ENCODE data around the gene SMARCC2.

The SMARCC2 gene

DNA sequence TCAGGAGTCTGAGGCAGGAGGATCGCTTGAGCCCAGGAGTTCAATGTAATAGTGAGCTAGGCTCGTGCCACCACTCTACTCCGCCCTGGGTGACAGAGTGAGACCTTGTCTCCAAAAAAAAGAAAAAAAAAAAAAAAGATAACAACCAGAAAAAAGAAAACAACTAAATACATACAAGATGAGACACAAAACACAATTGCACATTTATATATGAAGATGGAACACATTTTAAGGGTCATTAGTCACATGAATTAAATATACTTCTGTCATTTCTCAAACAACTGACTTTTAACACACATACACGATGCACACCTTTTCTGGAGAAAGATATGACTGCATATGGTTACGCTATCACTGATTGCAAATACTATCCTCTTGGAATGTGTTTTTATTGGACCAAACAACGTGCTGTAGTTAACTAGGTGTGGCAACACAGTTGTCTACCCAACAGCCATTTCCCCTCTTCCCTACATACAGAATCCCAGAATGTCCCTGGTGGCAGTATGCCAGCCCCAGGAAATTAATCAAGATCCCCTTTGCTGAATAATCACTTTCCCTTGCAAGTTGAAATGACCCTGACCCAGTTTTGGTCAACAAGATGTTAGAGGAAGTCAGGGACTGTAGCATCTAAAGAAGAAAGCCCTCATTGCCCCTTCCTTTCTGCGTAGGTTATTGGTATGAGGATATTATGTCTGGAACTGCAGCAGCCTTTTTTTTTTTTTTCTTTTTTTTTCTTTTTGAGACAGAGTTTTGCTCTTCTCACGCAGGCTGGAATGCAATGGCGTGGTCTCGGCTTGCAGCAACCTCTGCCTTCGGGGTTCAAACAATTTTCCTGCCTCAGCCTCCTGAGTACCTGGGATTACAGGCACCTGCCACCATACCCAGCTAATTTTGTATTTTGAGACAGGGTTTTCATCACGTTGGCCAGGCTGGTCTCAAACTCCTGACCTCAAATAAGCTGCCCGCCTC is 42.5 kb downstream of the SMARCC2 start:
- DNase-seq, result no peak

DNA sequence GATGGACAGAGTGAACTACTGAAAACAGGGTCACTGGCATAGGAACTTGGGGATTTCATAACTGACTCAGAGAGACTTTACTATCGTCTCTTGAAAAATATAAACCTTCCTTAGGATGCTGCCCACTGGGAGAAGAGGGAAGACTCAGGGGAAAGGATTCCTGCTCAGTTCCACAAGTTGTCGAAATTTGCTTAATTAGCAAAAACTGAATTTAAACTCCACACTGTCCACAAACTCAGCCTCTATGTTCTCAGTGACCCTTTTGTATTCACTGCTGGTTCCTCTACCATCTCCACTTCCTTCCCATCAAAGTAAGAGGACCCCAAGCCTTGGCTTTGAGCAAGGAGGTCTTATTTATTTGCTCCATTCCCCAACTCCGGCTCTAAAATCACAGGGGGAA is 44.1 kb downstream of the SMARCC2 start:
- DNase-seq, result no peak

- DNase-seq, result no peak
These were observed 45.4 kb downstream of the SMARCC2 start for GRCh38 chr12:56143870-56144269.

DNA sequence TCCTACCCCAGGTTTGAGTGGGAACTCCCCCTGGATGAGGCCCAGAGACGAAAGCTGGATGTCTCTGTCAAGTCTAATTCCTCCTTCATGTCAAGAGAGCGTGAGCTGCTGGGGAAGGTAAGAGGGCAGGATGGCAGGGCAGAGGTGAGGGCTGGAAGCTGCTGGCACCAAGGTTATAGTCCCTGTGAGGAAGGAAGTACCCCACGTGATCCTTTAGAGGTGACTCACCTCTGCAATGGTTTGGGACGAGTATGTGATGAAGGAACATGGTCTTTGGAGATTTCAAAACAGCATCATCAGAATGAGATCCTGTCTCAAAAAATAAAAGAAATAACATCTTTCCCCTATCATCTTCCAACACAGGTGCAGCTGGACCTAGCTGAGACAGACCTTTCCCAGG is 46.1 kb downstream of the SMARCC2 start:
- DNase-seq, result no peak

DNA sequence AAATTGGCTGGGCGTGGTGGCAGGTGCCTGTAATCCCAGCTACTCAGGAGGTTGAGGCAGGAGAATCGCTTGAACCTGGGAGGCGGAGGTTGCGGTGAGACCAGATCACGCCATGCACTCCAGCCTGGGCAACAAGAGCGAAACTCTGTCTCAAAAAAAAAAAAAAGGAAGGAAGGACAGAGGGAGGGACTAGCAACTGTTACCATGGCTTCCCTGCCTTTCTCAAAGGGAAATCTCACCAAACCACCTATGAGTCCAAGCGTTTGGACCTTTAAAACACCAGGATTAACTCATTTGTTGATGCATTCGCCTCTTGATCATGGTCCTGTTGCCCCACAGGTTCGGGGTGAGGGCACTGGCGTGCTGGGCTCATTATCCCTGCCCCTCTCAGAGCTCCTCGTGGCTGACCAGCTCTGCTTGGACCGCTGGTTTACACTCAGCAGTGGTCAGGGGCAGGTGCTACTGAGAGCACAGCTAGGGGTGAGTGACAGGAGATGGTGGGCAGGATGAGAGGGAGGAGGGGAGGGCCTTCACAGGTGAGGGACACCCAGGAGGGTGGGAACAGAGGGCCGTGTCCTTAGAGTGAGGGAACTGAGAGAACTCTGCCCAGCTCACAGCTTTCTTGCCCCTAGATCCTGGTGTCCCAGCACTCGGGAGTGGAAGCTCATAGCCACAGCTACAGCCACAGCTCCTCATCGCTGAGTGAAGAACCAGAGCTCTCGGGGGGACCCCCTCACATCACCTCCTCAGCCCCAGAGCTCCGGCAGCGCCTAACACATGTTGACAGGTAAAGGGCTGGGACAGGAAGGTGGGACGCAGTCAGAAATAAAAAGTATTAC is 47.1 kb downstream of the SMARCC2 start:
- DNase-seq, result no peak

DNA sequence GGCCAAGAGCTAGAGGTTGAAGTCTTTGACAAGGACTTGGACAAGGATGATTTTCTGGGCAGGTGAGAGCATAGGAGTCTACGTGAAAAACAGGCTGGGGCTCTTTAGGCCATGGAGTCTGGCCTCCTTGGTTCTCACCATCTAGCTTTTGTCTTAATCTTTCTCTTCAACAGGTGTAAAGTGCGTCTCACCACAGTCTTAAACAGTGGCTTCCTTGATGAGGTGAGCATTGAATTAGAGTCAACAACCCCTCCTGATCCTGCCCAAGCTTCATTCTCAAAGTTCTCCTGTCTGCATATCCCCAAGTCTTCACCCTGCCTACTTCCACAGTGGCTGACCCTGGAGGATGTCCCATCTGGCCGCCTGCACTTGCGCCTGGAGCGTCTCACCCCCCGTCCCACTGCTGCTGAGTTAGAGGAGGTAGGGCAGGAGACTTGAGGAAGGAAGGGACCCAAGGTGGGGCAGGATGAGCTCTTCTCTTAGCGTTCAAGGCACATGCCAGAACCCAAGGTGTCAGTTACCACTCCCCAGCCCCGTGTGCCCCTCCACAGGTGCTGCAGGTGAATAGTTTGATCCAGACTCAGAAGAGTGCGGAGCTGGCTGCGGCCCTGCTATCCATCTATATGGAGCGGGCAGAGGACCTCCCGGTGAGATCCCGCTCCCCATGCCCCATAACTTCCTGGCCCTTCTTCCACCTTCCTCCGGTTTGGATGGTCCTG is 51.3 kb downstream of the SMARCC2 start:
- no peak for DNase-seq

GRCh38 chr12:56134897-56135296 is 54.4 kb downstream of the SMARCC2 start:
- no peak for DNase-seq

- DNase-seq, result no peak
These were observed 58.4 kb downstream of the SMARCC2 start for GRCh38 chr12:56130876-56131275.

GRCh38 chr12:56129942-56130495 is 59.3 kb downstream of the SMARCC2 start:
- DNase-seq, result no peak

DNA sequence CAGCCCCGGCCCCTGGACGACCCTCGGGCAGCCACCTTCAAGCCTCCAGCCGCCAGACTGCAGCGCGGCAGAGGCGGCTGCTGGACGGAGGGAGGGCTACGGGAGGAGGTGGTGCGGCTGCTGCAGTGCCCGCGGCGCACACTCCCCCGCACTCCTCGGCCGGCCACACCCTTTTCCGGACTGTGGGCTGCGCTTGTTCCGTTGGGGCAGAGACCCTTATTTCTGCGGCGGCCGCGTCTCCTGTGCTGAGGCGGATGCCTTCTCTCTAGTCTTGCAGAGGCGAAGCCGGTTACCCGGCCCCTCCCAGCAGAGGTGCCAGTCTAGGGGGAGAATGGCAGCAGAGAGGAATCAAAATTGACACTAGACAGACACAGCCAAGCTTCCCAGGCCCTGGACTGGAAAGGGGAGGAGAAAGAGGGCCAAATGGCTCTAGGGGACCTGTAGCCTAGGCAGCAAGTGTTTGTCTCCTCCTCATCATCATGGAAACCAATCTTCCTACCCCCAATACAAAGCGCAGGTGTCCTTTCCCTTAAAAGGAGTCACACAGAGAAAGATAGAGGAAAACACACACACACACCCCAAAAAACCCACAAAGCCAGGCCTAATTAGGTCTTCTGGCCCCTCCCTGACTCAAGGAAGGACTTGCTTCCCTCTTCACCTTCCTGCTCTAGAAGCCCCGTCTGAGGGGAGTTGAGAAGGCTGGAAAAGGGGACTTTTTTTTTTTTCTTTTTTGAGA is 59.9 kb downstream of the SMARCC2 start:
- DNase-seq, result peak; percentile 73

DNA sequence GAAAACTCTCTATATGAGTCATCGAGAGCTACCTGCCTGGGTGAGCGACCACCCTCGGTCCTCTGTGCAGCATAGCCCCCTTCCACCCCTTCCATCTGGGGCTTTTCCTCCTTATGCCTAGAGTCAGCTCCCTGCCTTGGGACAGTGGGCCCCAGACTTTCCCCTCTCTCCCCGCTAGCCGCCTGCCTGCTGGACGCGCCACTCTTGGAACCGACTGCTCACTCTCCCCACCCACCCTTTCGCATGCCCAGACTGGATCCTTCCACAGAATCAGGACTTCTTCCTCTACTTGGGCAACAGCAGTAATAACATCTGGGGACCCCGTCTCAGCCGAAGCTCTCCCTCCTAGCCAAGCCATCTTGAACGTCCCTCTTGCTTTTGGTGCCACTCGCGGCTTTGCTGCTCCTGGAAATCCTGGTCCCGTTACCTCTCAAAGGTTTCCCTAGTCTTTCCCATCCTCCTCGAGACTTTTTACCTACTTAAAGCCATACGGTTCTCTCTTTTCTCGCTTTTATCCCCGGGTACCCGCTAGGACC is 60.5 kb downstream of the SMARCC2 start:
- DNase-seq, result no peak

GRCh38 chr12:56127888-56128669 is 61.2 kb downstream of the SMARCC2 start, which contains the start of gene ESYT1:
Gene ESYT1 (plus strand): TSS chr12:56128267. CDS start chr12:56128320, 53 bp downstream.
- peak; percentile 100 for DNase-seq

GRCh38 chr12:56127485-56127887 is 61.8 kb downstream of the SMARCC2 start:
- no peak for DNase-seq

- DNase-seq, result no peak
These were observed 62.5 kb downstream of the SMARCC2 start for GRCh38 chr12:56126732-56127239.

GRCh38 chr12:56124133-56124532 is 65.2 kb downstream of the SMARCC2 start:
- no peak for DNase-seq

DNA sequence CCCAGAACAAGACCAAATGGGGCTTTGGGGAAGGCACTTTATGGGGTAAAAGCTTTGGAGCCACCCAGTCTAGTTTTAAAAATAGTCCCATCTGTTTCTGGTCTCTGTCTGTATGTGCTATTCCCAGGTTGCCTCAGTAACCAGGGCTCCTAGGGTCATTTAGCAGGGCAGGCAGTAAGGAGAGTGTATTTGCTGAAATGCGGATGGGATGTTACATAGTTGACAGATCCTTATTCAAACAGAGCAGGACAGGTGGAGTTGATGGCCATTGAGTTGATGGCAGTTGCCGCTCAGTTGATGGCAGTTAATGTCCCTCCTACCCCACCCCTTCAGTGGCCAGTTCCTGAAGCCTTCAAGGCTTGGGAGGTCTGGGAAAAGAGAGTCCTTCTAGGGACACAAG is 66.6 kb downstream of the SMARCC2 start:
- DNase-seq, result no peak

GRCh38 chr12:56121204-56121870 is 67.9 kb downstream of the SMARCC2 start:
- DNase-seq, result no peak

DNA sequence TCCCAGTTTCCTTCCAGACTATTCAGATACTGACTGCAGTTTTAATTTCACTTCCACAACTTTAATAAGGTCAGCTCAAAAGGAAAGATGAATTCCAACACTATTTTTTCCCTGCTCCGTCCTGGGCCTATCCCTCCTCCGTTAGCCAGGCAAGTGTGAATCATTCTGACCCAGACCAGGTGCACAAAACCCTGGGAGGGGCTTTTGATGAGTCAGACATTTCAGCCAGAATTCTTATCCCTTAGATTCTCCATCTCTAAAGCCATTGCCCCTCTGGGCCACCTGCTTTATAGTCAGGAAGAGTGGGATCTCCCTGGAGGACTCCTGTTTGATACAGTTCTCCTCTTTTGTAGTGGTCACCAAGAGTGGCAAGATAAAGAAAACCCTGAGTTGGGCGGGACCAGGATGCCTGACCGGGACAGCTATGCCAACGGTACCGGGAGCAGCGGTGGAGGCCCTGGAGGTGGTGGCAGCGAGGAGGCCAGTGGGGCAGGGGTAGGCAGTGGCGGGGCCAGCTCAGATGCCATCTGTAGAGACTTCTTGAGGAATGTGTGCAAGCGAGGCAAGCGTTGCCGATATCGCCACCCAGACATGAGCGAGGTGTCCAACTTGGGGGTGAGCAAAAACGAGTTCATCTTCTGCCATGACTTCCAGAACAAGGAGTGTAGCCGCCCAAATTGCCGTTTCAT is 69.0 kb downstream of the SMARCC2 start:
- no peak for DNase-seq

DNA sequence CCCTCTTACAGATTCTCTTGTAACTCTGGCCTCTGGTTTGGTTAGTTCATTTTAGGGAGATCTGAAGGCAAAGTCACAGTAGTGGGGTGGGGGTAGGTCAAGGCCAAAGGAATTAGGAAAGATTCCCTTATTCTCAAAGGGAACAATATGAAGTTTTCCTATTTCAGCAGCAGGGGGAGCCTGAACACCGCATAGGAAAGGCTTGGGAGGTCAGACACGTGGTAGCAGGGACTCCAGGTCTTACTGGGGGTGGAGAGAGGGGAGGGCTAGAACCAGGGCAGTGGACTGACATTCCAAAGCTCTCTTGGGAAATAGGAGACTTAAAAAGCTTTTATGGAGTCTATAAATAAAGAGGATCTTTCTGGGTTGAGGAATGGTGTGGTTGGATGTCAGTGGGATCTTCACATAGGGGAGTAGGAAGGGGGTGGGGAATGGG is 69.9 kb downstream of the SMARCC2 start:
- DNase-seq, result peak; percentile 65
